Measurements from ENCODE around the gene ANXA4. TPM values are rescaled to one million over a fixed set of nuclear protein-coding genes. Genes with fewer than 3 reads are reported as not detected.

ANXA4 gene
- total and polyA plus RNA-seq, 2 experiments from 2014 or later: 35.7 to 113 TPM

DNA sequence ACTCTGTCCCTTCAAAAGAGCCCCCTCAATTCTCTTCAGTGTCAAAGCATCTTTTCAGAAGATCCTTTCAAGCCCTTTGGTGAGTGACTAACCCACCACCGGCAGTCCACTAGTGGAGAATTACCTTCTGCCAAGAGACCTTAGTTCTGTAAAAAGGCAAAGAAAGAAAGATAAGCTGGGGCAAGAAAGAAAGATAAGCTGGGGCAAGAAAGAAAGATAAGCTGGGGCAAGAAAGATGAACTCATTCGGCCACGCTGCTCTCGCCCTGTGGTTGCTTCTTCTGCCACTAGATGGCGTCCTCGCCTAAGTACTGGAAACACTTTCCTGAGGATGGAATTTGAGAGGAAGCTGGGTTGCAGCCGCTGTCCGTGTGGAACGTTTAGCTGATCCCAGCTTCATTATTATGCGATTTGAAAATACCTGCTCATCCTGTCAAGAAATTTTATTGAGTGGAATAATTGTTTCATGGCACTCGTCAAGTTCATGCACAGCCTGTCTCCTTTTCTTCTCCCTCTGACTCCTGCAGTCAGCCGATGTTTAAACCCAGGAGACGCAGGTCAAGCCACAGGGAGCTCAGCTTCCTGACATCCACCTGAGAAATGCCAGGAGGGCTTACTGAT is 17.3 kb upstream of the ANXA4 start:
- H3F3A ChIP-seq (ENCODE audit: insufficient read depth): no peaks in the 10 kb centered on the region
- peak overlapping the region; percentile 98 for H2AFZ ChIP-seq
- H3K9ac ChIP-seq: peak overlapping the region; percentile 53; the same call in 1 of the 2 replicates
- H3K36me3 ChIP-seq (ENCODE audit: low read depth): no peaks in the 10 kb centered on the region
- peak overlapping the region; percentile 96 for H3K4me2 ChIP-seq (ENCODE audit: unreplicated experiment)
- H4K20me1 ChIP-seq (ENCODE audit: insufficient read depth): no peaks in the 10 kb centered on the region
- no peaks in the 10 kb centered on the region for H3K9me2 ChIP-seq (ENCODE audit: insufficient read depth)
- DNase-seq: peak; percentile 86
- H3K4me3 ChIP-seq: peak overlapping the region; percentile 75
- no peaks in the 10 kb centered on the region for H3K27me3 ChIP-seq (replicated peaks; ENCODE audit: insufficient read depth)
- in situ Hi-C loops (cut with MboI): loop anchor here (5.0 kb wide), 1 partner anchor 98 kb away; no protein-coding TSS in a partner anchor
- H3K27ac ChIP-seq: no peak overlapping the region
- no peaks in the 10 kb centered on the region for H3K9me3 ChIP-seq (ENCODE audit: low read depth)
- WGBS, 2 experiments (ENCODE audit: low coverage in 1 of 2, low lambda C conversion rate in 2 of 2, missing lambda C conversion rate in 2 of 2): 5% methylated on average over 13 of the region's 13 CpGs
- H3K79me2 ChIP-seq (ENCODE audit: insufficient read depth): no peaks in the 10 kb centered on the region
- TF ChIP-seq EZH2phosphoT487 (IDR thresholded peaks at IDR 0.05; ENCODE audit: insufficient read depth, low read depth) (no peak), EZH2 (IDR thresholded peaks at IDR 0.05; ENCODE audit: insufficient read depth, poor library complexity, severe bottlenecking) (no peak)
- H3K4me1 ChIP-seq (ENCODE audit: insufficient read depth): no peaks in the 10 kb centered on the region; the same call in 1 of the 2 replicates

DNA sequence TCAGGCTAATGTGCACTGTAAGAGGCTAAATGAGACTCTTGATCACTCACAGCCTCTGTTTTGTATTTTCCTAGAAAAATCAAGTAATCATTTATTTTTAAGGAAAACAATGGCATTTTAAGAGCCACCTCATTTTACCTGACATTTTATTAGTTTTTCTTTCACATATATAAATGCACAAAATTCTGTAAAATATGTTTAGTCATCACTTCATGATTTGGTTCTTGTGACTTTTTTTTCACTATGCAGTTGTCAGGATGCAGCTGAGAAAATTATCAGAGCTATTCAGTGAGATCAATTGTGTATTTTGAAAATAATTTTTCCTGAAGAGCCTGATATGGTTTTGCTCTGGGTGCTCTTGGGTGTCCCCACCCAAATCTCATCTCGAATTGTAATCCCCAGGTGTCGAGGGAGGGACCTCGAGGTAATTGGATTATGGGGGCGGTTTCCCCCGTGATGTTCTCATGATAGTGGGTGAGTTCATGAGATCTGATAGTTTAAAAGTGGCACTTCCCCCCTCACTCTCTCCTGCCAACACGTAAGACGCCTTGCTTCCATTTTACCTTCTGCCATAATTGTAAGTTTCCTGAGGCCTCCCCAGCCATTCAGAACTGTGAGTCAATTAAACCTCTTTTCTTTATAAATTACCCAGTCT is 16.1 kb upstream of the ANXA4 start:
- H3K27ac ChIP-seq: no peak overlapping the region
- H3K79me2 ChIP-seq (ENCODE audit: insufficient read depth): no peaks in the 10 kb centered on the region
- TF ChIP-seq EZH2phosphoT487 (IDR thresholded peaks at IDR 0.05; ENCODE audit: insufficient read depth, low read depth): no peak
- no peak for TF ChIP-seq EZH2 (IDR thresholded peaks at IDR 0.05; ENCODE audit: insufficient read depth, poor library complexity, severe bottlenecking)
- no peaks in the 10 kb centered on the region for H3K9me2 ChIP-seq (ENCODE audit: insufficient read depth)
- no peak overlapping the region for H3K9ac ChIP-seq
- H3K4me1 ChIP-seq (ENCODE audit: insufficient read depth): no peaks in the 10 kb centered on the region; the same call in 1 of the 2 replicates
- DNase-seq: no peak
- H3K4me2 ChIP-seq (ENCODE audit: unreplicated experiment): no peak overlapping the region
- H3K4me3 ChIP-seq: no peak overlapping the region
- H3K27me3 ChIP-seq (replicated peaks; ENCODE audit: insufficient read depth): no peaks in the 10 kb centered on the region
- in situ Hi-C loops (cut with MboI): no loop called here
- H3F3A ChIP-seq (ENCODE audit: insufficient read depth): no peaks in the 10 kb centered on the region
- 89 to 90% methylated on average over 7 of the region's 7 CpGs for WGBS, 2 experiments (ENCODE audit: low coverage in 1 of 2, low lambda C conversion rate in 2 of 2, missing lambda C conversion rate in 2 of 2)
- H4K20me1 ChIP-seq (ENCODE audit: insufficient read depth): no peaks in the 10 kb centered on the region
- H2AFZ ChIP-seq: no peak overlapping the region
- no peaks in the 10 kb centered on the region for H3K9me3 ChIP-seq (ENCODE audit: low read depth)
- H3K36me3 ChIP-seq (ENCODE audit: low read depth): no peaks in the 10 kb centered on the region

DNA sequence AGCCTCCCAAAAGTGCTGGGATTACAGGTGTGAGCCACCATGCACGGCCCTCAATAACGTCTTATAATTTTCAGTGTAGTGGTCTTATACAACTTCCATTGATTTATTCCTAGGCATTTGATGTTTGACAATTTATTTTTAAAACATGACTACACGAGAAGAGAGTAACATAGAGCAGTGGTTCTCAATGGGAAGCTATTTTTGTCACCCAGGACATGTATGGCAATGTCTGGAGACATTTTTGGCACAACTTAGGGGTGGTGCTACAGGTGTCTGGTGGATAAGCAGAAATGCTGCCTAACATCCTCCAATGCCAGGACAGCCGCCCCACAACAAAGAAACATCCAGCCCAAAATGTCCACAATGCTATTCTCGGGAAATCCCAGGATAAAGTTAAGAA is 12.7 kb upstream of the ANXA4 start:
- Histone ChIP-seq H3K4me3 (no peak overlapping the region), H3K9me2 (ENCODE audit: insufficient read depth) (no peaks in the 10 kb centered on the region), H3K9ac (no peak overlapping the region), H3K27ac (no peak overlapping the region), H3K4me1 (ENCODE audit: insufficient read depth) (no peaks in the 10 kb centered on the region; the same call in 1 of the 2 replicates), H3K4me2 (ENCODE audit: unreplicated experiment) (no peak overlapping the region), H3K79me2 (ENCODE audit: insufficient read depth) (no peaks in the 10 kb centered on the region), H2AFZ (no peak overlapping the region), H3K9me3 (ENCODE audit: low read depth) (no peaks in the 10 kb centered on the region), H3K36me3 (ENCODE audit: low read depth) (no peaks in the 10 kb centered on the region), H4K20me1 (ENCODE audit: insufficient read depth) (no peaks in the 10 kb centered on the region), H3K27me3 (replicated peaks; ENCODE audit: insufficient read depth) (no peaks in the 10 kb centered on the region), H3F3A (ENCODE audit: insufficient read depth) (no peaks in the 10 kb centered on the region)
- DNase-seq: no peak
- TF ChIP-seq EZH2 (IDR thresholded peaks at IDR 0.05; ENCODE audit: insufficient read depth, poor library complexity, severe bottlenecking) (no peak), EZH2phosphoT487 (IDR thresholded peaks at IDR 0.05; ENCODE audit: insufficient read depth, low read depth) (no peak)
- WGBS, 2 experiments (ENCODE audit: low coverage in 1 of 2, low lambda C conversion rate in 2 of 2, missing lambda C conversion rate in 2 of 2): 80 to 85% methylated on average over 5 of the region's 5 CpGs
- in situ Hi-C loops (cut with MboI): no loop called here

DNA sequence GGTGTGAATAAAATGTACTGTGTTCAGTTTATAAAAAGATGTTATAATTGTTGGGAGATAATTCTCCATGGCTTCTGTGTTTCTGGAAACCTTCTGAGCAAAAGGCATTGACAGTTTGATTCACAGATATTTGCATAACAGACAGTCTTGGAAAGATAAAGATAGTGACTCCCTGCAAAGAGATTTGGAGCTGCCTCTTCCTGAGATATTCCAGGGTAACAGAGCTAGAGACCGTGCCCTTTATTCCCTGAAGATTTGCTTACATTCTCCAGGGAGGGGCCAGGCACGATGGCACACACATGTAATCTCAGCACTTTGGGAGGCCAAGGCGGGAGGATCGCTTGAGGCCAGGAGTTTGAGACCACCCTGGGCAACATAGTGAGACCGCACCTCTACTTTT is 12.2 kb upstream of the ANXA4 start:
- TF ChIP-seq EZH2 (IDR thresholded peaks at IDR 0.05; ENCODE audit: insufficient read depth, poor library complexity, severe bottlenecking): no peak
- no peak for TF ChIP-seq EZH2phosphoT487 (IDR thresholded peaks at IDR 0.05; ENCODE audit: insufficient read depth, low read depth)
- Histone ChIP-seq H2AFZ (no peak overlapping the region), H3K9me3 (ENCODE audit: low read depth) (no peaks in the 10 kb centered on the region), H3K9me2 (ENCODE audit: insufficient read depth) (no peaks in the 10 kb centered on the region), H3F3A (ENCODE audit: insufficient read depth) (no peaks in the 10 kb centered on the region), H3K4me2 (ENCODE audit: unreplicated experiment) (no peak overlapping the region), H4K20me1 (ENCODE audit: insufficient read depth) (no peaks in the 10 kb centered on the region), H3K9ac (no peak overlapping the region), H3K4me1 (ENCODE audit: insufficient read depth) (no peaks in the 10 kb centered on the region; the same call in 1 of the 2 replicates), H3K36me3 (ENCODE audit: low read depth) (no peaks in the 10 kb centered on the region), H3K27me3 (replicated peaks; ENCODE audit: insufficient read depth) (no peaks in the 10 kb centered on the region), H3K27ac (no peak overlapping the region), H3K4me3 (no peak overlapping the region), H3K79me2 (ENCODE audit: insufficient read depth) (no peaks in the 10 kb centered on the region)
- no peak for DNase-seq
- WGBS, 2 experiments (ENCODE audit: low coverage in 1 of 2, low lambda C conversion rate in 2 of 2, missing lambda C conversion rate in 2 of 2): 83 to 88% methylated on average over 5 of the region's 5 CpGs
- in situ Hi-C loops (cut with MboI): no loop called here

All from GM23248 (cell line).